ENCODE results near the gene IGSF22.

Gene IGSF22

DNA sequence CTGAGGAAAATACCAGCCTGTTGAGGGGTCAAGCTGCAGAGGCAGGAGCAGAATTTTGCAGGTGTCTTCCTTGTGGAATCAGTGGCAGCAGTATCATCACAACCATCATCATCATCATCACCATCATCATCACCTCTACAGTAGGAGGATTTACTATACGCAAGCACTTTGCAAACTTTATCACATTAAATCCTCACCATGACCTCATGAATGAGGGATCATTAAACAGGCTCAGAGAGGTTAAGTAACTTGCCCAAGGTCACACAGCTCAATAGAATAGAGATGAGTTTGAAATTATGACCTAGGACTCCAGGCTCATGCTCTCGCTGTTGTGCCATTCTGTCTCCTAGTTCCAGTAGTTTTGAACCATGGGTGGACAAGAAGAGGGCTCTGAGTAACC lies 40.0 kb upstream of the IGSF22 start:
- peaks cover 25% of the 10 kb centered on the region for H3K27me3 Mint-ChIP-seq (ENCODE audit: low read depth, poor library complexity)
- no peaks in the 10 kb centered on the region for H3K36me3 Mint-ChIP-seq (ENCODE audit: low read depth)
- DNase-seq = no peak
- TF ChIP-seq, protein P1, sequence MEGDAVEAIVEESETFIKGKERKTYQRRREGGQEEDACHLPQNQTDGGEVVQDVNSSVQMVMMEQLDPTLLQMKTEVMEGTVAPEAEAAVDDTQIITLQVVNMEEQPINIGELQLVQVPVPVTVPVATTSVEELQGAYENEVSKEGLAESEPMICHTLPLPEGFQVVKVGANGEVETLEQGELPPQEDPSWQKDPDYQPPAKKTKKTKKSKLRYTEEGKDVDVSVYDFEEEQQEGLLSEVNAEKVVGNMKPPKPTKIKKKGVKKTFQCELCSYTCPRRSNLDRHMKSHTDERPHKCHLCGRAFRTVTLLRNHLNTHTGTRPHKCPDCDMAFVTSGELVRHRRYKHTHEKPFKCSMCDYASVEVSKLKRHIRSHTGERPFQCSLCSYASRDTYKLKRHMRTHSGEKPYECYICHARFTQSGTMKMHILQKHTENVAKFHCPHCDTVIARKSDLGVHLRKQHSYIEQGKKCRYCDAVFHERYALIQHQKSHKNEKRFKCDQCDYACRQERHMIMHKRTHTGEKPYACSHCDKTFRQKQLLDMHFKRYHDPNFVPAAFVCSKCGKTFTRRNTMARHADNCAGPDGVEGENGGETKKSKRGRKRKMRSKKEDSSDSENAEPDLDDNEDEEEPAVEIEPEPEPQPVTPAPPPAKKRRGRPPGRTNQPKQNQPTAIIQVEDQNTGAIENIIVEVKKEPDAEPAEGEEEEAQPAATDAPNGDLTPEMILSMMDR (IDR thresholded peaks at IDR 0.05) = no peak
- H3K4me3 Mint-ChIP-seq = no peak overlapping the region
- H3K4me1 Mint-ChIP-seq = no peaks in the 10 kb centered on the region
- H3K27ac Mint-ChIP-seq = no peak overlapping the region
- no peaks in the 10 kb centered on the region for H3K9me3 Mint-ChIP-seq

DNA sequence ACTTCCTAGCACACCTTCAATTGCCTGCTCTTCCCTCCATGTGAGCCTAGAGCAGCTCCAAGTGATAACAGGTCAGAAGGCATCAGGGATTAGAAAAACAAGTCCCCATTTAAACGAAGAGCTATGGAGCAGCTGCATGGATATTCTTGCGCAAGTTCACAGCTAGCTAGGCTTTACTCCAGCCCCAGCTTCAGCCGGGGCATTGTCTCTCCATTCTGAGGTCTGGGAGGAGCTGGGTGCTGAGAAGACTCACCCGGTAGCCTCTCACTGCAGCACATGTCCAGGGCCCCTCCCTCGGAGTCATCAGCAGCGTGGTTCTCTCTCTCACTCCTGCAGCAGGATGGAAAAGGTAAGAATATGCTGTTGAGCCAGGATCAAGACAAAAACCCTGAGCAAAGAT lies 39.6 kb upstream of the IGSF22 start:
- TF ChIP-seq, protein P1 (IDR thresholded peaks at IDR 0.05) = no peak
- no peak for DNase-seq
- Mint-ChIP-seq H3K27ac (peak overlapping the region; percentile 45), H3K9me3 (no peaks in the 10 kb centered on the region), H3K4me1 (no peaks in the 10 kb centered on the region), H3K36me3 (ENCODE audit: low read depth) (no peaks in the 10 kb centered on the region), H3K4me3 (no peak overlapping the region), H3K27me3 (ENCODE audit: low read depth, poor library complexity) (peaks cover 25% of the 10 kb centered on the region)

DNA sequence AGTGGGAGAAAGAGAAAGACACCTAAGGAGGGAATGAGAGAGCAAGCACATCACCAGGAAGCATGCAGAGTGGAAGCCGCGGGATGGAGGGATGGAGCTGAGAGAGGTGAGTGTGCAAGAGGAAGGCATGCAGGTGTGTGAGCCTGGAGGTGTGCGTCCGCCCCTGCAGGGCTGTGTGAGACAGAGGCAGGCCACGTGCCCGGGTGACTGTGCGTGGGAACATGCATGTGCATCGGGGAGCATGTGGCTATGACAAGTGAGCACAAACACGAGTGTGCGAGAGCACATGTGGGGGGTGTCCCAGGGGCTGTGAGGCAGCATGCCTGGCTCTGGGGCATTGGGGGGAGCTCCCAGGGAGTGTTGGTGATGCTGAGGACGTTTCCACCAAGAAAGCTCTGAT lies 35.8 kb upstream of the IGSF22 start:
- no peak overlapping the region for H3K27ac Mint-ChIP-seq
- DNase-seq = no peak
- H3K4me1 Mint-ChIP-seq = no peaks in the 10 kb centered on the region
- no peak overlapping the region for H3K4me3 Mint-ChIP-seq
- H3K9me3 Mint-ChIP-seq = no peaks in the 10 kb centered on the region
- TF ChIP-seq, protein P1 (IDR thresholded peaks at IDR 0.05) = no peak
- H3K36me3 Mint-ChIP-seq (ENCODE audit: low read depth) = no peaks in the 10 kb centered on the region
- H3K27me3 Mint-ChIP-seq (ENCODE audit: low read depth, poor library complexity) = peaks cover 14% of the 10 kb centered on the region

DNA sequence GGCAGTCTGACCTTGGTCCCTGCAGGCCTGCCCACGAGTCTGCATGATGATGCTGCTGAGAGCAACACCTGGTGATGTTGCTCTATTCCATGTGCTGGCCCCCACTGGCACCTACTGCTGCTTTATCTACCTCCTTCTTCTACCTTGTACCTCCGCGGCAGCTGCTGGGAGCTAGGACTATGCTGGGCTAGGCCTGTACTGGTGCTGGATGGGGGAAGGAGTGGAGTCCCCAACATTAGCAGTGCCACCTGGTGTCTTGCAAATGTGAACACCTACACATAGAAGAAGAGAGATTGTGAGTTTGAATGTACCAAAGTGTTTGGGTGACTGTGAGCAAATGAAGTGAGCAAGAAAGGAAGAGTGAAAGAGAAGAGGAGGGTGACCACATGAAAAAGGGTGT lies 35.2 kb upstream of the IGSF22 start:
- H3K36me3 Mint-ChIP-seq (ENCODE audit: low read depth) = no peaks in the 10 kb centered on the region
- H3K27ac Mint-ChIP-seq = no peak overlapping the region
- no peak overlapping the region for H3K4me3 Mint-ChIP-seq
- TF ChIP-seq, protein P1 (IDR thresholded peaks at IDR 0.05) = no peak
- no peaks in the 10 kb centered on the region for H3K4me1 Mint-ChIP-seq
- DNase-seq = no peak
- peaks cover 11% of the 10 kb centered on the region for H3K27me3 Mint-ChIP-seq (ENCODE audit: low read depth, poor library complexity)
- H3K9me3 Mint-ChIP-seq = no peaks in the 10 kb centered on the region

DNA sequence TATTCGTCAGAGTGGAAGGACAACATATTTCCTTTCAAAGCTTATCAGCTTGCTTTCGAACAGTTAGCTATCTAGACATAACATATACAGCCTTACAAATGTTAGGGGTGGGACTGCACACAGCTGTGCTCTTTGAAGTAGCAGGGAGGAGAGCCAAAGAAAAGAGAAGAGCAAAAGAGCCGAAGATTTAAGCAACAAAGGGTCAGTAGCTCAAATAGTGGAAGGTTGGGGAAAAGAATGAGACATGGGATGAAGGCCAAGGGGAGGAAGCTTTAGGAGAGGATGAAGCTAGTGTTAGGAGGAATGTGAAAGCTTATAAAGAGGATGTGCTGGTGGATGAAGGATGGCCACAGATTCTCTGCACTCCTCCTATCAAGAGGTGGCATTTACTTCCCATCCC lies 31.8 kb upstream of the IGSF22 start:
- no peak for DNase-seq
- Mint-ChIP-seq H3K27ac (no peak overlapping the region), H3K4me3 (no peak overlapping the region), H3K36me3 (ENCODE audit: low read depth) (no peaks in the 10 kb centered on the region), H3K27me3 (ENCODE audit: low read depth, poor library complexity) (peaks cover 7% of the 10 kb centered on the region), H3K4me1 (no peaks in the 10 kb centered on the region), H3K9me3 (no peaks in the 10 kb centered on the region)
- TF ChIP-seq, protein P1 (IDR thresholded peaks at IDR 0.05) = no peak

DNA sequence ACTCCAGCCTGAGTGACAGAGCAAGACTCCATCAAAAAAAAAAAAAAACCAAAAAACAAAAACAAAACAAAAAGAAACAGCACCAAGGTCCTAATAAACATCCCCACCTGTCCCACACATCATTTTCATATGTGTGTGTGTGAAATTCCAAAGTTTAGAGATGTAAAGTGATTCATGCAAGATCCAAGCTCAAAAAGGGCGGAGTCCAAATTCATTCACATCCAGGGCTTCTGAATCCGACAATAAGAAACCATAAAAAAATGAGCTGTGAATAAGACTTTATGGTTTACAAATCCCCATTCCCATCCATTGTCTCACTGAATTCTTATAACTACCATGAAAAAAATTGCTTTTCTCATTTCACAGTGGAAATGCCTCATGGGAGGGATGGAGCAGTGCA lies 30.9 kb upstream of the IGSF22 start:
- Mint-ChIP-seq H3K4me1 (no peaks in the 10 kb centered on the region), H3K36me3 (ENCODE audit: low read depth) (no peaks in the 10 kb centered on the region), H3K27ac (no peak overlapping the region), H3K27me3 (ENCODE audit: low read depth, poor library complexity) (peaks cover 7% of the 10 kb centered on the region), H3K4me3 (no peak overlapping the region), H3K9me3 (no peaks in the 10 kb centered on the region)
- no peak for DNase-seq
- TF ChIP-seq, protein P1 (IDR thresholded peaks at IDR 0.05) = no peak
